GM10266 (cell line): ENCODE data around the gene ADCK1.
"Not testable (repeated sequence)": the region's sequence is repeated elsewhere in the genome, so short reads cannot be mapped to it uniquely, and the experiment has no call there.

Experiments
- DNase-seq: peaks from one replicate; pipeline ENCODE4 v3.0.0; 2012; ENCODE audit errors: extremely low spot score
- CTCF ChIP-seq: IDR thresholded peaks from 2 replicates; pipeline ENCODE4 v1.5.1; 2012; ENCODE audit warnings: mild to moderate bottlenecking, low read depth; ENCODE audit not compliant: control insufficient read depth, insufficient read depth; ENCODE audit errors: missing control alignments

ADCK1 gene

GRCh38 chr14:77763978-77764377 lies 35.9 kb upstream of the ADCK1 start:
- no peak for DNase-seq
- TF ChIP-seq CTCF, result no peak

- DNase-seq, result not testable (repeated sequence)
Measured at GRCh38 chr14:77768442-77769069, 31.4 kb upstream of the ADCK1 start.

- not testable (repeated sequence) for DNase-seq
Measured at GRCh38 chr14:77773966-77774365, 25.9 kb upstream of the ADCK1 start.

- no peak for DNase-seq
- TF ChIP-seq CTCF, result no peak
Measured at GRCh38 chr14:77782202-77782601, 17.7 kb upstream of the ADCK1 start.

- no peak for TF ChIP-seq CTCF
Measured at GRCh38 chr14:77786148-77786547, 13.8 kb upstream of the ADCK1 start.

GRCh38 chr14:77790566-77791224 lies 9.2 kb upstream of the ADCK1 start:
- no peak for TF ChIP-seq CTCF
- DNase-seq, result no peak

More at GRCh38 chr14:77786148-77786547, 13.8 kb upstream of the ADCK1 start:
- no peak for DNase-seq

- TF ChIP-seq CTCF, result no peak
- DNase-seq, result no peak
Measured at GRCh38 chr14:77791225-77791600, 8.7 kb upstream of the ADCK1 start.

- not testable (repeated sequence) for DNase-seq
Measured at GRCh38 chr14:77793255-77793654, 6.7 kb upstream of the ADCK1 start.

- TF ChIP-seq CTCF, result no peak
- DNase-seq, result no peak
Measured at GRCh38 chr14:77794357-77794756, 5.6 kb upstream of the ADCK1 start.

GRCh38 chr14:77799456-77799855 lies 453 bp upstream of the ADCK1 start:
- not testable (repeated sequence) for DNase-seq
